Measurements from ENCODE around the gene FADS2. TPM values are rescaled to one million over a fixed set of nuclear protein-coding genes. Genes with fewer than 3 reads are reported as not detected.

The FADS2 gene
- total RNA-seq, 1 experiment from 2014 or later = 17.1 TPM

DNA sequence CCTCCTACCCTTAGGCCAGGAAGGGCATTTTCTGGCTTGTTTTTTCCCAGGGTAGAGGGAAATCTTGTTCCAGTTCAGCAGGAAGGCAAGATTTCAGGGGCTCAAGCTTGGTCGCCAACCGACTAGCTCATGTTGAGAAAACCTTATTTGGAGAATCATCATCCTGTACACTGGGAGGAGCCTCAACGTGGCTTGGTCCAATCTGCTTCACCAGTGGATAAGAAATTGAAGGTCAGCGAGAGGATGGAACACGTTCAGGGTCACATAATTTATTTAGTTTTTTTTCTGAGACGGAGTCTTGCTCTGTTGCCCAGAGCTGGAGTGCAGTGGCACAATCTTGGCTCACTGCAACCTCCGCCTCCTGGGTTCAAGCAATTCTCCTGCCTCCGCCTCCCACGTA lies 20.5 kb downstream of the FADS2 start:
- Histone ChIP-seq H3K9me2 (ENCODE audit: insufficient read depth) (no peaks in the 10 kb centered on the region), H3K4me2 (ENCODE audit: low read length) (no peak overlapping the region), H2AFZ (ENCODE audit: low read depth, low read length, poor library complexity, severe bottlenecking) (no peak overlapping the region), H3K4me1 (ENCODE audit: control insufficient read depth in 1 of 2, insufficient read depth in 2 of 2, low read length in 2 of 2) (no peaks in the 10 kb centered on the region), H3K9ac (ENCODE audit: low read length) (no peak overlapping the region), H3K27ac (ENCODE audit: low read depth, low read length) (no peak overlapping the region), H3K36me3 (ENCODE audit: control insufficient read depth in 1 of 2, insufficient read depth in 2 of 2, low read length in 2 of 2) (no peaks in the 10 kb centered on the region), H3K27me3 (ENCODE audit: insufficient read depth, low read length) (no peaks in the 10 kb centered on the region), H3K79me2 (ENCODE audit: insufficient read depth, low read length) (no peaks in the 10 kb centered on the region), H3K4me3 (replicated peaks in 1 of 2; ENCODE audit: low read depth in 1 of 2, low read length in 2 of 2) (no peak overlapping the region), H4K20me1 (ENCODE audit: insufficient read depth) (no peaks in the 10 kb centered on the region), H3K9me3 (ENCODE audit: control insufficient read depth in 1 of 2, insufficient read depth in 1 of 2, low read depth in 1 of 2, low read length in 2 of 2) (no peaks in the 10 kb centered on the region)
- no peak for ATAC-seq
- no peak for TF ChIP-seq FOSL1 (IDR thresholded peaks at IDR 0.05; ENCODE audit: low read depth)
- no peak for TF ChIP-seq EZH2phosphoT487 (IDR thresholded peaks at IDR 0.05; ENCODE audit: borderline replicate concordance)
- no peak for TF ChIP-seq CBX3 (IDR thresholded peaks at IDR 0.05; ENCODE audit: low read depth)
- TF ChIP-seq, protein P1, sequence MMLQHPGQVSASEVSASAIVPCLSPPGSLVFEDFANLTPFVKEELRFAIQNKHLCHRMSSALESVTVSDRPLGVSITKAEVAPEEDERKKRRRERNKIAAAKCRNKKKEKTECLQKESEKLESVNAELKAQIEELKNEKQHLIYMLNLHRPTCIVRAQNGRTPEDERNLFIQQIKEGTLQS (IDR thresholded peaks at IDR 0.05) = no peak
- no peak for TF ChIP-seq SRF (IDR thresholded peaks at IDR 0.05; ENCODE audit: low read depth)
- no peak for TF ChIP-seq EGR1 (IDR thresholded peaks at IDR 0.05; ENCODE audit: low read depth)
- no peak for TF ChIP-seq ELF1 (IDR thresholded peaks at IDR 0.05; ENCODE audit: borderline replicate concordance, low read depth)
- no peak for TF ChIP-seq RAD21 (IDR thresholded peaks at IDR 0.05; ENCODE audit: low read depth)
- TF ChIP-seq, protein P2, sequence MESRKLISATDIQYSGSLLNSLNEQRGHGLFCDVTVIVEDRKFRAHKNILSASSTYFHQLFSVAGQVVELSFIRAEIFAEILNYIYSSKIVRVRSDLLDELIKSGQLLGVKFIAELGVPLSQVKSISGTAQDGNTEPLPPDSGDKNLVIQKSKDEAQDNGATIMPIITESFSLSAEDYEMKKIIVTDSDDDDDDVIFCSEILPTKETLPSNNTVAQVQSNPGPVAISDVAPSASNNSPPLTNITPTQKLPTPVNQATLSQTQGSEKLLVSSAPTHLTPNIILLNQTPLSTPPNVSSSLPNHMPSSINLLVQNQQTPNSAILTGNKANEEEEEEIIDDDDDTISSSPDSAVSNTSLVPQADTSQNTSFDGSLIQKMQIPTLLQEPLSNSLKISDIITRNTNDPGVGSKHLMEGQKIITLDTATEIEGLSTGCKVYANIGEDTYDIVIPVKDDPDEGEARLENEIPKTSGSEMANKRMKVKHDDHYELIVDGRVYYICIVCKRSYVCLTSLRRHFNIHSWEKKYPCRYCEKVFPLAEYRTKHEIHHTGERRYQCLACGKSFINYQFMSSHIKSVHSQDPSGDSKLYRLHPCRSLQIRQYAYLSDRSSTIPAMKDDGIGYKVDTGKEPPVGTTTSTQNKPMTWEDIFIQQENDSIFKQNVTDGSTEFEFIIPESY (IDR thresholded peaks at IDR 0.05; ENCODE audit: extremely low read depth, insufficient replicate concordance, low read length) = no peak
- TF ChIP-seq TCF7L2 (IDR thresholded peaks at IDR 0.05; ENCODE audit: borderline replicate concordance, extremely low read depth, insufficient read depth, insufficient read length) = no peak
- TF ChIP-seq ZNF274 (IDR thresholded peaks at IDR 0.05; ENCODE audit: low read depth, low read length) = no peak
- no peak for TF ChIP-seq CEBPB (IDR thresholded peaks at IDR 0.05; ENCODE audit: low read depth)
- TF ChIP-seq, protein P3, sequence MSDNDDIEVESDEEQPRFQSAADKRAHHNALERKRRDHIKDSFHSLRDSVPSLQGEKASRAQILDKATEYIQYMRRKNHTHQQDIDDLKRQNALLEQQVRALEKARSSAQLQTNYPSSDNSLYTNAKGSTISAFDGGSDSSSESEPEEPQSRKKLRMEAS (IDR thresholded peaks at IDR 0.05) = no peak
- TF ChIP-seq YY1 (IDR thresholded peaks at IDR 0.05; ENCODE audit: extremely low read depth, insufficient replicate concordance, low read depth, low read length) = no peak
- TF ChIP-seq POLR2A (IDR thresholded peaks at IDR 0.05; ENCODE audit: borderline replicate concordance, extremely low read depth, insufficient read depth, insufficient read length) = no peak
- TF ChIP-seq, protein P4, sequence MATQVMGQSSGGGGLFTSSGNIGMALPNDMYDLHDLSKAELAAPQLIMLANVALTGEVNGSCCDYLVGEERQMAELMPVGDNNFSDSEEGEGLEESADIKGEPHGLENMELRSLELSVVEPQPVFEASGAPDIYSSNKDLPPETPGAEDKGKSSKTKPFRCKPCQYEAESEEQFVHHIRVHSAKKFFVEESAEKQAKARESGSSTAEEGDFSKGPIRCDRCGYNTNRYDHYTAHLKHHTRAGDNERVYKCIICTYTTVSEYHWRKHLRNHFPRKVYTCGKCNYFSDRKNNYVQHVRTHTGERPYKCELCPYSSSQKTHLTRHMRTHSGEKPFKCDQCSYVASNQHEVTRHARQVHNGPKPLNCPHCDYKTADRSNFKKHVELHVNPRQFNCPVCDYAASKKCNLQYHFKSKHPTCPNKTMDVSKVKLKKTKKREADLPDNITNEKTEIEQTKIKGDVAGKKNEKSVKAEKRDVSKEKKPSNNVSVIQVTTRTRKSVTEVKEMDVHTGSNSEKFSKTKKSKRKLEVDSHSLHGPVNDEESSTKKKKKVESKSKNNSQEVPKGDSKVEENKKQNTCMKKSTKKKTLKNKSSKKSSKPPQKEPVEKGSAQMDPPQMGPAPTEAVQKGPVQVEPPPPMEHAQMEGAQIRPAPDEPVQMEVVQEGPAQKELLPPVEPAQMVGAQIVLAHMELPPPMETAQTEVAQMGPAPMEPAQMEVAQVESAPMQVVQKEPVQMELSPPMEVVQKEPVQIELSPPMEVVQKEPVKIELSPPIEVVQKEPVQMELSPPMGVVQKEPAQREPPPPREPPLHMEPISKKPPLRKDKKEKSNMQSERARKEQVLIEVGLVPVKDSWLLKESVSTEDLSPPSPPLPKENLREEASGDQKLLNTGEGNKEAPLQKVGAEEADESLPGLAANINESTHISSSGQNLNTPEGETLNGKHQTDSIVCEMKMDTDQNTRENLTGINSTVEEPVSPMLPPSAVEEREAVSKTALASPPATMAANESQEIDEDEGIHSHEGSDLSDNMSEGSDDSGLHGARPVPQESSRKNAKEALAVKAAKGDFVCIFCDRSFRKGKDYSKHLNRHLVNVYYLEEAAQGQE (IDR thresholded peaks at IDR 0.05; ENCODE audit: low read depth) = no peak
- TF ChIP-seq SIN3A (IDR thresholded peaks at IDR 0.05; ENCODE audit: low read depth) = no peak
- no peak for TF ChIP-seq POLR2AphosphoS5 (IDR thresholded peaks at IDR 0.05; ENCODE audit: low read depth, low read length)
- TF ChIP-seq ZFX (IDR thresholded peaks at IDR 0.05) = no peak
- intact Hi-C loops (cut with micrococcal nuclease) = no loop called here
- RAD21 ChIA-PET (ENCODE audit: low non-redundant PET in 1 of 2, low total read pairs in 2 of 2, uncharacterized antibody in 2 of 2, unreplicated experiment in 2 of 2) = no interaction called here
- CTCF ChIA-PET = no interaction called here
- DNase-seq (ENCODE audit: low read depth, low spot score) = no peak
- POLR2A ChIA-PET = no interaction called here
- no TSS peak for BruUV-seq (replicated peaks)

All from HCT116 (cell line).